Embryonic facial prominence (tissue), 1 donor: Measurements from ENCODE around the gene C1QTNF8.

ENCODE experiments used
- DNase-seq: peaks from one replicate; pipeline ENCODE4 v3.0.0-alpha.2; 2016; ENCODE audit errors: extremely low spot score

The C1QTNF8 gene, protein sequence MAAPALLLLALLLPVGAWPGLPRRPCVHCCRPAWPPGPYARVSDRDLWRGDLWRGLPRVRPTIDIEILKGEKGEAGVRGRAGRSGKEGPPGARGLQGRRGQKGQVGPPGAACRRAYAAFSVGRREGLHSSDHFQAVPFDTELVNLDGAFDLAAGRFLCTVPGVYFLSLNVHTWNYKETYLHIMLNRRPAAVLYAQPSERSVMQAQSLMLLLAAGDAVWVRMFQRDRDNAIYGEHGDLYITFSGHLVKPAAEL

DNA sequence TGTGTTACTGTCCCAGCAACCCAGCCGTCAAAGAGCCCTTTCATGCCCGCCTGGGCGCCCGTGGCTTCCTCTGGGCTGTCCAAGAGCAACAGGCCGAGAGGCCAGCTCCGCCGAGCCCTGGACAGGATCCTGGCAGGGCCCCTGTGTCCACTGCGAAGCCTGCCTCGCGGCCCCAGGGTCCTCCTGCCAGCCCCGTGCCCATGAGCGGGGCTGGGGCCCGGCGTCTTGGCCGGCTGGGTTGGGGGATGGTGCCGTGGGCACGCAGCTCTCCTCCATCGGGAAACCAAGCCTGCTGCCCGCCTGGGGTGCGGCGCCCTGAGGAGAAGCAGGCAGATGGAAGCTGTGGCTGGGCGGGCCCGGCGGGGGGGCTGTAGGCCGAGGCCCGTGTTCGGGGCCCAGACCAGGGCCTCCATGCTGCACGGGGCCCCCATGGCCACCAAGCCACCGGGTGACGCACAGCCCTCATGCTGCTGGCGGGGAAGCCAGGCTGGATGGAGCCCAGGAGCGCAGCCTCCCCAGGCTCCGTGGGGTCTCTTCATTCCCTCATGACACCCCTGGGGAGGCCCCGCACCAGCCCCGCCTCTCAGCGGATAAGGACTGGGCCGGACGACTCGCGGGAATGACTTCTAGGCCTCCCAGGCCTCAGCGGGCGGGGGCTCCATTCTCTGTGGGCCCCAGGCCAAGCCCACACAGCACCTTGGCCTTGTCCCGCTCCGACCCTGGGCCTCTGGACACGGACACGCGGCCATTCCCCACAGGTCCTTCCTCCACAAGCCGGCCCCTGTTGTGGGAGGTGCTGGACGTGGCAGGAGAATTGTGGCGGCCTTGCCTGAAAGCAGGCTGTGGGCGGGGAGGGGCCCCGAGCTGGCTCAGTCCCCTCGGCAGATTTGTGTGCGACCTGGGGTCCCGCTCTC lies at the start of gene C1QTNF8:
C1QTNF8 (minus strand) TSS at position 76 of the 914 bp plus-strand sequence. CDS start 1,322 bp downstream, outside the sequence.
- DNase-seq: no peak

GRCh38 chr16:1145383-1146100 lies 49.5 kb upstream of the C1QTNF8 start:
- DNase-seq: no peak

DNA sequence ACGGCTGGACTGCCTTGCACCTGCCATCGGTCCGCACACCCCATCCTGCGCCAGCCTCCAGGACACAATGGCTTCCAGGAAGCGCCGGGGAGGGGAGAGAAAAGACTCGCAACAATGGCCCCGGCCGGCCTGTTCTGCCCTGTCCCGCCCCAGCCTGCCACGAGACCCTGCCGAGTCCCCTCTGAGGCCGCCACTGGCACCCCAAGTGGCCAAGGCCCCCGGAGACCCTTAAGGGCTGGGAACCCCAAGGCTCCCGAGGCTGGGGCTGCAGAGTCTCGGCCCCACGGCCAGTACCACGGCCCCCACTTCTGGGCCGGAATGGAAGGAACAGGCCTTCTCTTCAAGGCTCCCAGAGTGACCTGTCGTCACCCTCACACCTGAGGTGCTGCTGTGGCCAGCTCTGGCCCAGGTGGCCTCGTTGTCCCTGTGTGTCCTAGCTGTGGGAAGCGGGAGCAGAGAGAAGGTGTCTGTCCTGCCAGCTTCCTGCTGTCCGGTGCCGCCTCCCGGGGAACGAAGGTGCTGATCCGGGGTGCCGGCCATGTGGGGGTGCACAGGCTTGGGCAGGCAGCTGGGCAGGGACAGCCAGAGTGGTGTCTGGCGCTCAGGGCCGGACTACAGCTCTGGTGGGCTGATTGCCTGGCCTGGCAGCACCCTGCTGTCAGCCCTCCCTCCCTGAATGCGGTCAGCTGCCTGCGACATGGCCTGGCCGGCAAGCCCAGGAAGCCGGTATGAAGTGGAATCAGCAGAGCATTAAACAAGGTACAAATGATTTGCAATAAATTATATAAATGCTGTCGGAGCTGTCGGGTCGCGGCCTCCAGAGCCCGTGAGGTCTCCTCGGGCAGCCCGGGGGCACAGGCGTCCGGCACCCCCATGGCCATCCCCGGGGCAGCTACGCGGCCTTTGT lies 48.7 kb upstream of the C1QTNF8 start:
- no peak for DNase-seq

DNA sequence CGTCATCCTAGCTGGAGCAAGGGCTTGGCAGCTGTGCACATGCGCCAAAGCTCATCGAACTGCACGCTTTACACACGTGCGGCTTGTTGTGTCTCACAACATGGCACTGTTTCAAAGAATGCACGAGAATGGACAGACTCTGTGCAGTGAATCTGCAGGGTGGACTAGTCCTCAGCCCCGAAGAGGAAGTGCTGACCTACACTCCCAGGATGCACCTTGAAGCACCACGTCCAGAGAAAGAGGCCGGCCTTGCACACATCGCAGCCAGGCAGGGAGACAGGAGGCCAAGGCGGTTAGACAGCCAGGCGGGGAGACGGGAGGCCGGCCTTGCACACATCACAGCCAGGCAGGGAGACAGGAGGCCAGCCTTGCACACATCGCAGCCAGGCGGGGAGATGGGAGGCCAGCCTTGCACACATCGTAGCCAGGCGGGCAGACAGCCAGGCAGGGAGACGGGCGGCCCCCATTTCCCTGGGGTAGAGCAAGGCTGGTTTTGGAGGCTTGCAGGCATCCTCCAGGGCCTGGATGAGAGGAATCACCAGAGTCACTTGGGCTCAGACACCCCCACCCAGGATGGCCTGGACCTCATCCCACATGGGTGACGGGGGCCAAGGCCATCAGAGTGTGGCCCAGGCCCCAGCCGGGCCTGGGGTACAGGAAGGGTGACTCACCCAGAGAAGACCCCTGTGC lies 47.9 kb upstream of the C1QTNF8 start:
- no peak for DNase-seq

DNA sequence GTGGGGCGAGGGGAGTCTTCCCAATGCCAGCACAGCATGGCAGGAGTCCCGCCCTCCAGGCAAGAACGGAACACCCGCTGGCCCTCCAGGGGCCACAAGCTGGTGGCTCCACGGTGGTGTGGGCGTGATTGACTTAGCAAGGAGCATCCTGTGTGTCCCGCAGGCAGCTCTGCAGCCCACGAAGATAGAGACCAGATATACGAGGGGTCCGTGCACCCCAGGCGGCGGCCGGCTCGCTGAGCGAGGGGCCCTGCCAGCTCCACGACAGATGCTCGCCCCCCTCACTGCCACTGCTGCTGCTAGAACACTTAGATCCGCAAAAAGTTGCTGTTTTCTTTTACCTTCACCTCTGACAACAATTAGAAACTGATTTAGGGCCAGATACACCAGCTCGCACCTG lies 46.9 kb upstream of the C1QTNF8 start:
- no peak for DNase-seq

GRCh38 chr16:1141716-1142115 lies 45.7 kb upstream of the C1QTNF8 start:
- no peak for DNase-seq

DNA sequence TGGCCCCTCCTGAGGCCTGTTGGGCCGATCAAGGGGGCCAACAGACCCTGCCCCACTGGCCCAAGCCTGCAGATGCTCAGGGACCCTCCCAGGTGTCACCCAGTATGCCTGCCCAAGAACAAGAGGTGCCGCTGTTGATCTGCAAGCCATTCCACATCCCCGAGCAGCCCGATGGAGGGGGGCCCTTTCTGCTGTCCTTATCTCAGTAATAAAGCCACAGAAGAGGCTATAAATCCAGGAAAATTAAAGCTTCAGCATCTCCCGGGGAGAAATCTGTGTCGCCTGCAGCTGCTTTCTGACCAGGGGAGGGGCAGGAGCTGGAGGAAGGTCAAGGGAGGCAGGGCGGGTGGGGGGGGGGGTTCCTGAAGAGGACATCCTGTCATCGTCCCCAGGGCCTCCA lies 45.1 kb upstream of the C1QTNF8 start:
- DNase-seq: no peak

DNA sequence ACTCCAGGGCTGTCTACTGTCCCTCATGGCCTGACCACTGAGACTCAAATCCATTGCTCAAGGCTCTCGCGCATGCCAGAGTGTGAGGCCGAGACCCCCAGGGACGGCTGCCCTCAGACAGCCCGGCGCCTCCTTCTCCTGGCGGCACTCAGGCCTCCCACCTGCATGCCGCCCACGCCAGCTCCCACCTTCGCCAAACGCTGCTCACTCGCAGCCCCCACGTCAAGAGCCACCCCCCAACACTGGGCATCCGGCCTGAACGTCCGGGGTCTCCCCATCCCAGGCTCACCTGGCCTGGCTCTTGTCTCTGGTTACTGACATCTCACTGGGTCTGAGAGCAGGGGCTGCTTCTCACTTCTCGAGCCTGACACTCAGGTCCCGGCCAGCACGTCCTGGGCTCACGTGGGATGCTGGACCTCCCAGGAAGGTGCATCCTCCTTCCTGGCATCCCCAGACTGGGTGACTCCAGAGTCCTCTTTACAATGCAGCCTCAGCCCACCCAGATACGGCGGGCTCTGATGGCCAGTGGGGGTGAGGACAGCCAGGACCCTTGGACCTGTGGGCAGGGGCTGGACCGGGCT lies 44.6 kb upstream of the C1QTNF8 start:
- DNase-seq: no peak

- no peak for DNase-seq
Observed at GRCh38 chr16:1137604-1138003, 41.6 kb upstream of the C1QTNF8 start.

DNA sequence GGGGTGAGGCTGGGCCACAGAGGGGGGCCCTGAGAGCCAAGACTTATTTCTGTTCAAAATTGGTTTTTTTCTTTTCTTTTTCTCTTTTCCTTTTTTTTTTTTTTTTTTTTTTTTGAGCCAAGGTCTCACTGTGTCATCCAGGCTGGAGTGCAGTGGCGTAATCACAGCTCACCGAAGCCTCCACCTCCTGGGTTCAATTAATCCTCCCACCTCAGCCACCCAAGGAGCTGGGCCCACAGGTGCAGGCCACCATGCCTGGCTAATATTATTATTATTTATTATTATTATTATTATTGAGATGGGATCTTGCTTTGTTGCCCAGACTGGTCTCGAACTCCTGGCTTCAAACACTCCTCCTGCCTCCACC lies 39.4 kb upstream of the C1QTNF8 start:
- DNase-seq: no peak

GRCh38 chr16:1134776-1135458 lies 38.9 kb upstream of the C1QTNF8 start:
- no peak for DNase-seq

DNA sequence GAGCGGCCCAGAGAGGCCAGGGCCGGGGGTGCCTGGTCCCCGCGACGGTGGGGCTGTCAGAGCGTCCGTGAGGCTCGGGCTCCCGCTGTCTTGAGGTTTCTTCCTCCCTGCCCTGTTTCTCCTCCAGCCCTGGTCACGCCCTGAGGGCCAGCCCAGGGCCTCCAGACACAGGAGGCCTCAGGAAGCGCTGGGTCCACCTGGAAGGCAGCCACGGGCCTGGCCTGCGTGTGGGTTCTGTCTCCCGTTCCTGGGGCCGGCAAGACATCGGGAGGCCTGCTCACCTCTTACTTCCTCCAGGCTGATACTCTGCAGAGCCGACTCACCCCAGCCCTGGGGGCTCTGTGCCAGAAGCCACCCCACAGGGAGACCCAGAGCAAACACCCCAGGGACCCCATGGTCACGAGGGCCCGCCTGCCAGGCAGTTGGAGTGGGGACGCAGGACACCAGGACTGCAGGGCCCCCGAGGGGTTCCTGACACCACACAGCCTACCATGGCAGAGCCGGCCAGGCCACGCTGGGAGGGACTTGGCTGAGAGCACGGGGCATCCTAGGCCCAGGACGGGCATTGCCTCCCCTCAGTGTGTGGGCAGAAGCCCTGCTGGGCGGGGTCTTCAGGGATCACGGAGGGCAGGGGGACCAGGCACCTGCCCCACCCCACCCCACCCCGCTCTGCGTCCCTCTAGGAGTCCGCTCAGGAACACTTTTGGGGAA lies 37.9 kb upstream of the C1QTNF8 start:
- no peak for DNase-seq

DNA sequence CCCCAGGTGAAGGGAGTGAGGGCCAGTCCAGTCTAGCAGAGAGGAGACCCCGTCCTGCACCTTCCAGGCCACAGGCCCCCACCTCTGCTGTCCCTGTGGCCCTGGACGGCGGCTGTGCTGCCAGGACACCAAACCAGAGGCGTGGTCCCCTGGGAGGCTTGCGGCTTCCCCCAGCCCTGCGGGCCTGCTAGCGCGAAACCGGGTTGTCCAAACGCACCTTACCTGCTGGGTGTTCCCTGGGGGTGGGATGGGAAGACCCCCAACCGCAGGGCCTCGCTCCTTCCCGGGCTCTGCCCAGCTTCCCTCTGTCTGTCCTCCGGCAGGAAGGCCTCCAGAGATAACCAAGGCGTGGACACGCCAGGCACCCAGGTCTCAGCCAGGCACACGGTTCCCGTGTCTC lies 37.2 kb upstream of the C1QTNF8 start:
- no peak for DNase-seq

- no peak for DNase-seq
Observed at GRCh38 chr16:1132431-1132830, 36.4 kb upstream of the C1QTNF8 start.

- no peak for DNase-seq
Observed at GRCh38 chr16:1131378-1131994, 35.4 kb upstream of the C1QTNF8 start.

DNA sequence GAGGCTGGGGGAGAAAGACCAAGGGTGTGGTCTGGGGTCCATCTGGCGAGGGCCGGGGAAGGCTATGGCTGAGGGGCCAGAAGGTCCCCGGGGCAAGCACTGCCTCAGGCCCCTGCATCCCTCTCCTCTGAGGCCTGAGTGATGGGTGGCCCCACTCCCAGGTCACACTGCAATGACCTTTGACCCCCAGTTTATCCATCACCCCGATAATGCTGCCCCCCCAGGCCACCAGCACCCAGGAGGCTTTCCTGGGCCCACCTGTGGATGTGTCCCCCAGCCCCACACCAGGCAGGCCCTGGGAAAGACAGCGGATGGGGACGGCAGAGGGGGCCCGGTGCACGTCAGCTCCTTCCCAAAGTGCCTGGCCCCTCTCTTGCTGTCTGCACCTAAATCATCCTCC lies 34.3 kb upstream of the C1QTNF8 start:
- DNase-seq: no peak

- DNase-seq: no peak
Observed at GRCh38 chr16:1129106-1129960, 33.3 kb upstream of the C1QTNF8 start.
